Gastrocnemius medialis (tissue), 4 donors: ENCODE results near the gene NCOA7. TPM values are rescaled to one million over a fixed set of nuclear protein-coding genes. Genes with fewer than 3 reads are reported as not detected.

ENCODE experiments used
- ATAC-seq, 2 donors: fragments of 150-250 bp; one replicate each; pipeline ENCODE4 v1.9.1; 2016
- DNase-seq, 2 donors: peaks; one replicate each; pipeline ENCODE4 v3.0.0-alpha.2; 2019
- H3K27ac ChIP-seq, 4 donors: fragments of 200-600 bp; sonication (generic); 1 replicate in 1 of 4; 2 replicates in 3 of 4; pipeline ENCODE4 v1.5.1; 2016 to 2018; ENCODE audit warnings: mild to moderate bottlenecking in 2 of 4, moderate library complexity in 1 of 4
- H3K27me3 ChIP-seq, 3 donors: fragments of 200-600 bp; sonication (generic) in 2 of 3; 1 replicate in 1 of 3; 2 replicates in 2 of 3; pipeline versions ENCODE4 v1.5.1 to v1.6.0; 2016 to 2019; ENCODE audit warnings: mild to moderate bottlenecking in 1 of 3, moderate library complexity in 1 of 3
- H3K36me3 ChIP-seq, 2 donors: fragments of 200-600 bp; sonication (generic) in 1 of 2; one replicate each; pipeline ENCODE4 v1.5.1; 2017 to 2018
- H3K4me1 ChIP-seq, 2 donors: fragments of 200-600 bp; sonication (generic) in 1 of 2; one replicate each; pipeline ENCODE4 v1.5.1; 2016 to 2017; ENCODE audit warnings: mild to moderate bottlenecking in 2 of 2
- H3K4me3 ChIP-seq, 4 donors: fragments of 200-600 bp; sonication (generic) in 3 of 4; 1 replicate in 1 of 4; 2 replicates in 3 of 4; pipeline ENCODE4 v1.5.1; 2016 to 2019; ENCODE audit warnings: mild to moderate bottlenecking in 2 of 4
- H3K9me3 ChIP-seq, 3 donors: fragments of 200-600 bp; sonication (generic) in 2 of 3; 1 replicate in 1 of 3; 2 replicates in 2 of 3; pipeline ENCODE4 v1.5.1; 2016 to 2019
- POLR2A ChIP-seq, 2 donors: fragments of 450-650 bp; IDR thresholded peaks; one replicate each; pipeline ENCODE4 v1.6.1; 2017; ENCODE audit warnings: antibody characterized with exemption in 2 of 2, mild to moderate bottlenecking in 2 of 2, moderate library complexity in 2 of 2
- in situ Hi-C, 4 donors: fragments of 200-750 bp; cut with MboI; loops; one replicate each; pipeline versions ENCODE4 v1.15.0 to v1.8.0; 2017; ENCODE audit warnings: low sequenced_read_pairs in 4 of 4
- intact Hi-C: fragments of 100-400 bp; cut with DNase I; formaldehyde crosslinking; loops from one replicate; pipeline ENCODE4 v1.15.1; 2023; ENCODE audit warnings: low total_unique reads
- total RNA-seq, 4 donors: library from RNA; depleted of rRNA; stranded (reverse); fragments of >200 nt; gene quantifications; one replicate each; pipeline versions ENCODE4 v1.1.0 to v1.2.3, GENCODE V29; 2016
- TF ChIP-seq, protein P1 (sequence below), 5 experiments: fragments of 450-650 bp in 3 of 5; fragments of 200-600 bp in 2 of 5; sonication (generic) in 2 of 5; IDR thresholded peaks in 4 of 5; conservative IDR thresholded peaks in 1 of 5; 1 replicate in 4 of 5; 2 replicates in 1 of 5; pipeline ENCODE4 v1.5.1; 2016 to 2019; ENCODE audit warnings: antibody characterized with exemption in 5 of 5, mild to moderate bottlenecking in 3 of 5, moderate library complexity in 3 of 5

The NCOA7 gene
- total RNA-seq, 4 donors from 2014 or later = 7.0 to 9.5 (median 9.2) TPM

DNA sequence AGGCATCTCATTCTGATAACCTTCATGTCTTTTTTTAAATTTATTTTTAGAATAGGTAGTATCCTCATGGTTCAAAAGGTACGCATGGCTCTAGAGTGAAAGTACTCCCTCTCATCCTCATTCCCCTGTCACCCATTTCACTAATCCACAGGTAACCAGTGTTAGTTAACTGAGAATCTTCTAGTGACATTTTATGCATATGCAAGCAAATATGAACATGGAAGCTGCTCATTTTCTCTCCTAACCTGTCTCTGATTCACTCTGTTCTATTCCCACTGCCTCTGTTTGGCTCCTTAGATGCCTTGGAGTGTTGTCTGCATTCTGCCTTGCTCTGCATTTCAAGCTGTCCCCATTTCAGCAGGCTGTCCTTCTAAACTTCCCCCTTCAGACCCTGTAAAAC, 4.5 kb downstream of the NCOA7 start:
- Histone ChIP-seq H3K27me3 (no peaks in the 10 kb centered on the region), H3K27ac (no peak overlapping the region), H3K36me3 (no peaks in the 10 kb centered on the region), H3K4me3 (no peak overlapping the region), H3K4me1 (peaks cover 8% of the 10 kb centered on the region in 2 donors), H3K9me3 (no peaks in the 10 kb centered on the region)
- intact Hi-C loops = no loop called here
- ATAC-seq (no peak), DNase-seq (no peak)
- in situ Hi-C loops = no loop called here
- no peak for TF ChIP-seq POLR2A (IDR thresholded peaks at IDR 0.05)
- TF ChIP-seq, protein P1, sequence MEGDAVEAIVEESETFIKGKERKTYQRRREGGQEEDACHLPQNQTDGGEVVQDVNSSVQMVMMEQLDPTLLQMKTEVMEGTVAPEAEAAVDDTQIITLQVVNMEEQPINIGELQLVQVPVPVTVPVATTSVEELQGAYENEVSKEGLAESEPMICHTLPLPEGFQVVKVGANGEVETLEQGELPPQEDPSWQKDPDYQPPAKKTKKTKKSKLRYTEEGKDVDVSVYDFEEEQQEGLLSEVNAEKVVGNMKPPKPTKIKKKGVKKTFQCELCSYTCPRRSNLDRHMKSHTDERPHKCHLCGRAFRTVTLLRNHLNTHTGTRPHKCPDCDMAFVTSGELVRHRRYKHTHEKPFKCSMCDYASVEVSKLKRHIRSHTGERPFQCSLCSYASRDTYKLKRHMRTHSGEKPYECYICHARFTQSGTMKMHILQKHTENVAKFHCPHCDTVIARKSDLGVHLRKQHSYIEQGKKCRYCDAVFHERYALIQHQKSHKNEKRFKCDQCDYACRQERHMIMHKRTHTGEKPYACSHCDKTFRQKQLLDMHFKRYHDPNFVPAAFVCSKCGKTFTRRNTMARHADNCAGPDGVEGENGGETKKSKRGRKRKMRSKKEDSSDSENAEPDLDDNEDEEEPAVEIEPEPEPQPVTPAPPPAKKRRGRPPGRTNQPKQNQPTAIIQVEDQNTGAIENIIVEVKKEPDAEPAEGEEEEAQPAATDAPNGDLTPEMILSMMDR (IDR thresholded peaks at IDR 0.05 in 4 of 5, conservative IDR thresholded peaks at IDR 0.05 in 1 of 5) = no peak

DNA sequence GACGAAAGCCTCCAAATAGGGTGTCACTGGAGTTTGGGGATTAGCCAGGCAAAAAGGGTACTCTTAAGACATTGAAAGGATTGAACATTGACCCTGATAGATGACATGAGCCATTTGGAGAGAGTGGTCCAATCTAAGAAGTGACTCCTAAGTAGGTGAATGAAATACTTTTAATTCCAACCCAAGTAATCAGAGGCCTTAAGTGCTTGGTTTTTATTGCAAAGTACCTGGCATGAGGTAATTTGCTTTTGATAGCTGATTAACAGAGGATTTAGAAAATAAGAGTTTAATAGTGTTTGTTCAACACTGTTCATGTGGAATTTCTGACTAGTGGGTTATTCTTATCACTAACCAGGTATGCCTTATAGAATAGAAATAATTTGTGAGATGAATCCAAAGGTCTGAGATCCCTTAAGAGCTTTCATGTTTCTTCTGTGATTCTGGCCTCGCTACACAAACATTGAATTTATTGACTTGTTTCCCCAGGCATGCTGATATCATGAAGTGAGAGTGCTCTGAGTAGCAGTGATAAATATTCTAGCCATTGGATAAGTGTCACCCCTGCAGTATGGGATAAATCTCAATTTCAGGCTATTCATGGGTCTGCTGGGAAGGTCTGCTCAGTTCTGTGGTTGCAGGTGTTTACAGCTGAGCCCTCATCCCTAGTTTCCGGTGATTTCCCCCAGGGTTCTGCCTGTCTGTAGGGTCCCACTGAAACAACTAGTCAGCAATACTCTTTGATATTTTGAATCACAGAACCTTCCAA, 6.5 kb downstream of the NCOA7 start:
- Histone ChIP-seq H3K27ac (no peak overlapping the region), H3K27me3 (no peaks in the 10 kb centered on the region), H3K4me3 (no peak overlapping the region), H3K36me3 (no peaks in the 10 kb centered on the region), H3K4me1 (peaks cover 0 to 2% of the 10 kb centered on the region in 2 donors), H3K9me3 (no peaks in the 10 kb centered on the region)
- in situ Hi-C loops = no loop called here
- ATAC-seq (no peak), DNase-seq (no peak)
- intact Hi-C loops = no loop called here
- TF ChIP-seq, protein P1 (IDR thresholded peaks at IDR 0.05 in 4 of 5, conservative IDR thresholded peaks at IDR 0.05 in 1 of 5) = no peak
- no peak for TF ChIP-seq POLR2A (IDR thresholded peaks at IDR 0.05)

DNA sequence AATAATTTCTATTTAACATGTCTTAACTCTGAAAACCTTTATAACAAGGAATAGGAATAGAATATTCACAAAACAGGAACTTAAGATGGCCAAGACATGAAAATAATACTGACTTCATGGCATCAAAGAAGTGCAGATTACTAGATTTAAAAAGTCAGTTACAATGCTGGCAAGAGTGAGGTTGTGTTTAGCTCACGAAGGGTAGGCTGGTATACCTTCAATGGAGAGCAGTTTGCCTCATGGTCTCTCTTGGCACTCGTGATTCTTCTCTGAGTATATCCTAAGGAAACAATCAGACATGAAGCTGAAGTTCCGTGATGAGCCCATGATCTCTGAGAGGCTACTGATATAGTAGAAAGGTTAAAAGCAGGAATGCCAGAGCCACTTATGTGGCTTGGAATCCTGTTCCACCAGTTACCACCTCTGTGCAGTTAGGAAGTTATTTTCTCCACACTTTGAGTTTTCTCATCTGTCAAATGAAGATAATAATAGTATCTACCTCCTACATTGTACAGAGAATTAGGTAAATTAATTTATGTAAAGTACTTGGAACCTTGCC, 7.2 kb downstream of the NCOA7 start:
- DNase-seq = no peak
- in situ Hi-C loops (no loop called here), intact Hi-C loops (no loop called here)
- ATAC-seq = no peak
- H3K4me1 ChIP-seq = no peaks in the 10 kb centered on the region
- no peaks in the 10 kb centered on the region for H3K27me3 ChIP-seq
- H3K9me3 ChIP-seq = no peaks in the 10 kb centered on the region
- no peak overlapping the region for H3K4me3 ChIP-seq
- no peak overlapping the region for H3K27ac ChIP-seq
- H3K36me3 ChIP-seq = no peaks in the 10 kb centered on the region
- TF ChIP-seq, protein P1 (IDR thresholded peaks at IDR 0.05 in 4 of 5, conservative IDR thresholded peaks at IDR 0.05 in 1 of 5) = no peak
- no peak for TF ChIP-seq POLR2A (IDR thresholded peaks at IDR 0.05)

DNA sequence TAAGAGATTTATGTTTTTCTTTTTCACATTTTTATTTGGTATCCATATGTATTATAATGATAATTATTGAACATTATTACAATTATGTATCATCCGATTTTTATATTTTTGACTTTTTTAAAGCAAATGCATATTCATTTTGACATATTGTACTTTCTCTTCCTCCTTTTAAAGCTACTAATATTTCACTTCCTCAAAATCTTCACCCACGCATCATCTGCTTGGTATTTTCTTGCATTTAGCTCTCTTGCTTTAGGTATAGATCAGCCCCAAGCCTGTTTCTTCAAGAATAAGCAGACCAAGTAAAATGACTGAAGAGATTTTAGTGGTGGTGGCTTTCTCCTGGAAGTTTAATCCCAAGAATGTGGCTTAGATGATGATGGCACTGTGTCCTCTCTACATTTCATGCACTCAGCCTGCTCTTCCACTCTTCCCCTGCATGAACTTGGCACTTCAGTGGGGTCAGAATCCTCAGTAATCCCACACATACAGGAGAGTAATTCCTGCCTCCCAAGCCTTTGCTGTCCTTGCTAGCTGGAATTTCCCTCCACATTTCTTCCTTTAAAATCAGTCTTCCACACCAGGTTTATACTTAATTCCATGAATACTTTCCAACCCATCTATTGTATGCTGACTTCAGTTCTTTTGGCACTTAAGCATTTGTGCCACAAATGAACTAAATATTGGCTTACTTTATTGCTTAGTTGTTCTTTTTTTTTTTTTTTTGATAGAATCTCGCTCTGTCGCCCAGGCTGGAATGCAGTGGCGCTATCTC, 8.2 kb downstream of the NCOA7 start:
- no peak for DNase-seq
- intact Hi-C loops = no loop called here
- H3K36me3 ChIP-seq = no peaks in the 10 kb centered on the region
- no peak for ATAC-seq
- no peaks in the 10 kb centered on the region for H3K9me3 ChIP-seq
- no peaks in the 10 kb centered on the region for H3K4me1 ChIP-seq
- in situ Hi-C loops = no loop called here
- H3K27ac ChIP-seq = no peak overlapping the region
- no peaks in the 10 kb centered on the region for H3K27me3 ChIP-seq
- no peak overlapping the region for H3K4me3 ChIP-seq
- TF ChIP-seq POLR2A (IDR thresholded peaks at IDR 0.05) = no peak
- TF ChIP-seq, protein P1 (IDR thresholded peaks at IDR 0.05 in 4 of 5, conservative IDR thresholded peaks at IDR 0.05 in 1 of 5) = no peak
